SK-N-MC (cell line): ENCODE results near the gene LRRC70.

Experiments used
- DNase-seq: peaks from one replicate; pipeline ENCODE4 v3.0.0-alpha.2; 2011; ENCODE audit warnings: low read depth, low spot score
- H3K27ac ChIP-seq: fragments of 200-600 bp; sonication (generic); 2 replicates; pipeline ENCODE4 v1.5.1; 2016; ENCODE audit warnings: mixed run types
- H3K36me3 ChIP-seq: fragments of 200-600 bp; sonication (generic); 2 replicates; pipeline ENCODE4 v1.6.1; 2017; ENCODE audit warnings: antibody characterized with exemption, low read length, mixed read lengths; ENCODE audit not compliant: insufficient read depth
- H3K4me3 ChIP-seq: fragments of 200-600 bp; sonication (generic); 2 replicates; pipeline ENCODE4 v1.5.1; 2016
- H3K9ac ChIP-seq: fragments of 200-600 bp; sonication (generic); 2 replicates; pipeline ENCODE4 v1.8.0; 2017; ENCODE audit warnings: mixed run types, mixed read lengths; ENCODE audit not compliant: insufficient read length
- H3K9me3 ChIP-seq: fragments of 200-600 bp; sonication (generic); 2 replicates; pipeline ENCODE4 v1.6.1; 2017; ENCODE audit warnings: low read depth, mild to moderate bottlenecking, antibody characterized with exemption, low read length, moderate library complexity, mixed read lengths
- EZH2 ChIP-seq: fragments of 200-600 bp; sonication (generic); IDR thresholded peaks from one replicate; pipeline ENCODE4 v1.6.1; 2017; ENCODE audit warnings: antibody characterized with exemption
- FOXP2 ChIP-seq: optimal IDR thresholded peaks from 2 replicates; pipeline ENCODE3; 2011; ENCODE audit warnings: mild to moderate bottlenecking, moderate library complexity; ENCODE audit not compliant: insufficient read depth; ENCODE audit errors: extremely low read length, control extremely low read depth
- POLR2AphosphoS5 ChIP-seq: IDR thresholded peaks from 2 replicates; pipeline ENCODE4 v1.6.1; 2012; ENCODE audit warnings: mild to moderate bottlenecking, low read depth, low read length, borderline replicate concordance

LRRC70 gene

DNA sequence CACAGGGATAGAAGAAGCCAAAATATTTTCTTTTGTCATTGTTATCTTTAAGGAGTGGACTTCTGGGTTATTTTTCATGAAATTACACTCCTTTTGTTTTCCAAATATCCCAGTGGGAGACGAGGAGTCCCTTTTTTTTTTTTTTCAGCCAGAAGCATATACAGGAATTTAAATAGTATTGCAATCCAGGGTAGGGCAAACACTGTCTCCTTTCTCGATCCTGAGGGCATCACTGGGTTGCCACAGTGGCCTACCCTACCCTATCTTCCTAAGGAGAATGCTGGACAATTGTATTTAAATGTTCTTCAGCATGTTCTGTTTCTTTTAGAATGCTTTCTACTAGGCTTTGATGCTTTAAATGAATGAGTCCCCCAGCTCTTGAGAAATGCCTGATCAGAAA, 47.9 kb downstream of the LRRC70 start:
- no peak for DNase-seq
- Histone ChIP-seq H3K9ac (no peak overlapping the region), H3K36me3 (no peaks in the 10 kb centered on the region; the same call in 1 of the 2 replicates), H3K4me3 (no peak overlapping the region), H3K27ac (no peak overlapping the region), H3K9me3 (no peaks in the 10 kb centered on the region)
- TF ChIP-seq EZH2: no peak
- no peak for TF ChIP-seq FOXP2
- no peak for TF ChIP-seq POLR2AphosphoS5

GRCh38 chr5:62627121-62627520, 48.5 kb downstream of the LRRC70 start:
- Histone ChIP-seq H3K9ac (no peak overlapping the region), H3K9me3 (no peaks in the 10 kb centered on the region), H3K4me3 (no peak overlapping the region), H3K36me3 (no peaks in the 10 kb centered on the region; the same call in 1 of the 2 replicates), H3K27ac (no peak overlapping the region)
- TF ChIP-seq EZH2 (no peak), FOXP2 (no peak), POLR2AphosphoS5 (no peak)
- no peak for DNase-seq

- no peak for DNase-seq
- H3K36me3 ChIP-seq: no peaks in the 10 kb centered on the region; the same call in 1 of the 2 replicates
These were observed 49.3 kb downstream of the LRRC70 start for GRCh38 chr5:62627901-62628300.

More at GRCh38 chr5:62627901-62628300, 49.3 kb downstream of the LRRC70 start:
- Histone ChIP-seq H3K4me3 (no peak overlapping the region), H3K27ac (no peak overlapping the region), H3K9me3 (no peaks in the 10 kb centered on the region), H3K9ac (no peak overlapping the region)
- TF ChIP-seq FOXP2 (no peak), EZH2 (no peak), POLR2AphosphoS5 (no peak)
